Endothelial cell of umbilical vein (primary cell): ENCODE data around the gene GGTA1. TPM values are rescaled to one million over a fixed set of nuclear protein-coding genes. Genes with fewer than 3 reads are reported as not detected.

ENCODE experiments used
- BruUV-seq: library from RNA; stranded (reverse); fragments of 400-500 nt; replicated peaks from 2 replicates; lab custom pipeline; 2021; lab: Mats Ljungman, UMichigan
- CTCF ChIA-PET: fragments of 300-600, 350-600 bp; sonication (Branson Sonifier 250); formaldehyde crosslinking; loops from one replicate; lab custom pipeline; 2021; ENCODE audit warnings: antibody characterized with exemption, inconsistent platforms; lab: Charles Lee
- POLR2A ChIA-PET: fragments of 300-600, 350-600 bp; sonication (Branson Sonifier 250); formaldehyde crosslinking; loops from one replicate; lab custom pipeline; 2021; ENCODE audit warnings: antibody characterized with exemption, inconsistent platforms; lab: Charles Lee
- DNase-seq: peaks from one replicate; pipeline ENCODE4 v3.0.0-alpha.2; 2011; ENCODE audit warnings: low read depth, low spot score
- FAIRE-seq: peaks from 2 replicates; lab custom pipeline; 2011; peaks lifted over from hg19 to GRCh38; lab: Jason Lieb, UNC
- H2AFZ ChIP-seq: 2 replicates; pipeline ENCODE4 v1.6.0; 2012; ENCODE audit warnings: low read depth, low read length, control low read depth, inconsistent platforms
- H3K27ac ChIP-seq: 2 replicates; pipeline ENCODE4 v1.5.1; 2011; ENCODE audit warnings: low read depth, mild to moderate bottlenecking, control low read depth, low read length, moderate library complexity; ENCODE audit not compliant: insufficient read depth
- H3K27me3 ChIP-seq, 2 experiments: 2 replicates each; pipeline versions ENCODE4 v1.6.0 to v1.6.1; 2011; ENCODE audit warnings: low read length in 2 of 2, mixed read lengths in 1 of 2; ENCODE audit not compliant: control insufficient read depth in 2 of 2, insufficient read depth in 2 of 2
- H3K36me3 ChIP-seq, 2 experiments: 2 replicates in 1 of 2; 3 replicates in 1 of 2; pipeline ENCODE4 v1.5.1; 2011; ENCODE audit warnings: low read length in 2 of 2, mild to moderate bottlenecking in 1 of 2, moderate library complexity in 1 of 2; ENCODE audit not compliant: control insufficient read depth in 2 of 2, insufficient read depth in 2 of 2; ENCODE audit errors: extremely low read depth in 1 of 2
- H3K4me1 ChIP-seq: 3 replicates; pipeline ENCODE4 v1.5.1; 2011; ENCODE audit warnings: mild to moderate bottlenecking, low read length; ENCODE audit not compliant: control insufficient read depth, insufficient read depth; ENCODE audit errors: extremely low read depth
- H3K4me2 ChIP-seq: 2 replicates; pipeline ENCODE4 v1.6.1; 2011; ENCODE audit warnings: low read length, control low read depth, mixed read lengths; ENCODE audit not compliant: insufficient read depth
- H3K4me3 ChIP-seq, 3 experiments: fragments of 200-600 bp in 1 of 3; sonication (generic), shearing (Covaris generic) in 1 of 3; replicated peaks in 1 of 3; 2 replicates each; pipeline ENCODE4 v1.5.1; 2011 to 2016; ENCODE audit warnings: control low read depth in 3 of 3, low read length in 3 of 3, mild to moderate bottlenecking in 2 of 3, inconsistent platforms in 1 of 3, low read depth in 1 of 3, moderate library complexity in 1 of 3; ENCODE audit not compliant: insufficient read depth in 1 of 3
- H3K79me2 ChIP-seq: 2 replicates; pipeline ENCODE4 v1.6.0; 2012; ENCODE audit warnings: low read length, inconsistent platforms; ENCODE audit not compliant: control insufficient read depth, insufficient read depth
- H3K9ac ChIP-seq: replicated peaks from 2 replicates; pipeline ENCODE3; 2011; ENCODE audit warnings: low read length, control low read depth; ENCODE audit not compliant: insufficient read depth; ENCODE audit errors: extremely low read depth
- H3K9me1 ChIP-seq: replicated peaks from 3 replicates; pipeline ENCODE4 v1.6.0; 2011; ENCODE audit warnings: mild to moderate bottlenecking, low read length; ENCODE audit not compliant: control insufficient read depth, insufficient read depth; ENCODE audit errors: extremely low read depth
- H3K9me3 ChIP-seq: replicated peaks from 2 replicates; pipeline ENCODE4 v1.5.1; 2012; ENCODE audit warnings: low read length, inconsistent platforms; ENCODE audit not compliant: control insufficient read depth, insufficient read depth
- H4K20me1 ChIP-seq: replicated peaks from 2 replicates; pipeline ENCODE3; 2011; ENCODE audit warnings: mild to moderate bottlenecking, low read length; ENCODE audit not compliant: control insufficient read depth, insufficient read depth; ENCODE audit errors: extremely low read depth
- EZH2 ChIP-seq: IDR thresholded peaks from 2 replicates; pipeline ENCODE4 v1.6.1; 2012; ENCODE audit warnings: borderline replicate concordance, low read depth, mild to moderate bottlenecking, moderate library complexity, low read length, inconsistent platforms; ENCODE audit not compliant: severe bottlenecking
- FOS ChIP-seq: IDR thresholded peaks from 2 replicates; pipeline ENCODE4 v1.6.1; 2011; ENCODE audit warnings: mild to moderate bottlenecking, low read length, moderate library complexity, borderline replicate concordance; ENCODE audit not compliant: insufficient read depth
- GATA2 ChIP-seq: IDR thresholded peaks from 2 replicates; pipeline ENCODE4 v1.7.0; 2011; ENCODE audit warnings: low read depth, mild to moderate bottlenecking, moderate library complexity, mixed read lengths, low read length; ENCODE audit not compliant: insufficient read length, insufficient read depth
- JUN ChIP-seq: IDR thresholded peaks from 2 replicates; pipeline ENCODE4 v1.6.1; 2011; ENCODE audit warnings: borderline replicate concordance, low read depth; ENCODE audit not compliant: insufficient read length, insufficient read depth
- MYC ChIP-seq: IDR thresholded peaks from one replicate; pipeline ENCODE4 v1.6.1; 2011; ENCODE audit warnings: mild to moderate bottlenecking, low read depth, low read length
- POLR2A ChIP-seq: IDR thresholded peaks from 2 replicates; pipeline ENCODE4 v1.6.1; 2012; ENCODE audit warnings: low read depth, mild to moderate bottlenecking, control low read depth, low read length
- POLR2AphosphoS5 ChIP-seq: IDR thresholded peaks from 2 replicates; pipeline ENCODE4 v1.6.1; 2012; ENCODE audit warnings: low read depth, mild to moderate bottlenecking, control low read depth, low read length, moderate library complexity; ENCODE audit not compliant: insufficient read depth
- dilution Hi-C: fragments of 300-500 bp; cut with MboI; formaldehyde crosslinking; loops from one replicate; pipeline ENCODE4 v1.15.0; 2019; ENCODE audit warnings: low sequenced_read_pairs; ENCODE audit not compliant: extremely low pct_ligation_motif_present
- intact Hi-C: fragments of 100-400 bp; cut with micrococcal nuclease; formaldehyde crosslinking; loops from one replicate; pipeline ENCODE4 v1.10.0; 2022
- polyA plus RNA-seq, 4 experiments: library from polyadenylated mRNA; depleted of rRNA in 3 of 4; stranded (reverse) in 3 of 4; unstranded in 1 of 4; fragments of >200 nt; gene quantifications; 2 replicates each; pipeline versions ENCODE4 v1.2.1 to v1.2.3, GENCODE V29; 2011 to 2012; ENCODE audit warnings: missing spikeins in 1 of 4
- total RNA-seq: library from RNA; stranded (reverse); gene quantifications from 2 replicates; pipeline ENCODE4 v1.2.3, GENCODE V29; 2021
- TF ChIP-seq, protein P1 (sequence below): IDR thresholded peaks from 2 replicates; pipeline ENCODE4 v1.6.1; 2011; ENCODE audit not compliant: insufficient read depth, insufficient read length
- TF ChIP-seq, protein P2 (sequence below), 2 donors: IDR thresholded peaks; 1 replicate in 1 of 2; 2 replicates in 1 of 2; pipeline ENCODE4 v1.5.1; 2011; ENCODE audit warnings: low read length in 2 of 2, mild to moderate bottlenecking in 2 of 2, moderate library complexity in 2 of 2, control low read depth in 1 of 2, inconsistent platforms in 1 of 2, low read depth in 1 of 2; ENCODE audit not compliant: insufficient read depth in 1 of 2; ENCODE audit errors: extremely low read depth in 1 of 2

GGTA1 gene
- total and polyA plus RNA-seq, 2 donors (not counting 3 experiments of a cell fraction or from before 2014, with no cell fraction given), result not detected

DNA sequence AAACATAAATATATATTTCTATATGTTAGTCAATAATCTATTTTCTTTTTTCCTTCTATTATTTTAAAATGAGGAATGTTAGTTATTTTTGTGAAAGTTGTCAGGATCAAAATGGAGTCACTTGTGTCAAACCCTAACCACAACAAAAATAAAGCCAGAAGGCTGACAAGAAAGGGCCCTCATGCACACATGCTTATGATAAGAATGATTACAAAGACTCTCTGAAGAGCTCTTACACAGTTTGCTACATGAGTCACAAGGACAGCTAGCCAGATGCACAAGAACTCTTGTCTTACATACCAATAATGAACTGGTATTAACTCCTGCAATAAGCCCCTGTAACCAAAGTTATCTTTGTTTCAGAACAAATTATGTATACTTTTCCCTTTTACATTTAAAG is 64.7 kb downstream of the GGTA1 start:
- Histone ChIP-seq H3K79me2 (no peaks in the 10 kb centered on the region), H3K9me3 (no peaks in the 10 kb centered on the region), H2AFZ (no peak overlapping the region), H3K4me2 (no peak overlapping the region), H3K4me1 (no peaks in the 10 kb centered on the region), H4K20me1 (no peaks in the 10 kb centered on the region), H3K27ac (no peak overlapping the region), H3K36me3 (no peaks in the 10 kb centered on the region), H3K9me1 (no peaks in the 10 kb centered on the region), H3K9ac (no peak overlapping the region), H3K27me3 (peaks cover 9 to 31% of the 10 kb centered on the region in 2 experiments), H3K4me3 (no peak overlapping the region)
- POLR2A ChIA-PET, result no interaction called here
- no peak for FAIRE-seq
- DNase-seq, result no peak
- BruUV-seq, result no TSS peak
- dilution Hi-C loops (no loop called here), intact Hi-C loops (no loop called here)
- TF ChIP-seq, protein P1, sequence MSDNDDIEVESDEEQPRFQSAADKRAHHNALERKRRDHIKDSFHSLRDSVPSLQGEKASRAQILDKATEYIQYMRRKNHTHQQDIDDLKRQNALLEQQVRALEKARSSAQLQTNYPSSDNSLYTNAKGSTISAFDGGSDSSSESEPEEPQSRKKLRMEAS, result no peak
- TF ChIP-seq, protein P2, sequence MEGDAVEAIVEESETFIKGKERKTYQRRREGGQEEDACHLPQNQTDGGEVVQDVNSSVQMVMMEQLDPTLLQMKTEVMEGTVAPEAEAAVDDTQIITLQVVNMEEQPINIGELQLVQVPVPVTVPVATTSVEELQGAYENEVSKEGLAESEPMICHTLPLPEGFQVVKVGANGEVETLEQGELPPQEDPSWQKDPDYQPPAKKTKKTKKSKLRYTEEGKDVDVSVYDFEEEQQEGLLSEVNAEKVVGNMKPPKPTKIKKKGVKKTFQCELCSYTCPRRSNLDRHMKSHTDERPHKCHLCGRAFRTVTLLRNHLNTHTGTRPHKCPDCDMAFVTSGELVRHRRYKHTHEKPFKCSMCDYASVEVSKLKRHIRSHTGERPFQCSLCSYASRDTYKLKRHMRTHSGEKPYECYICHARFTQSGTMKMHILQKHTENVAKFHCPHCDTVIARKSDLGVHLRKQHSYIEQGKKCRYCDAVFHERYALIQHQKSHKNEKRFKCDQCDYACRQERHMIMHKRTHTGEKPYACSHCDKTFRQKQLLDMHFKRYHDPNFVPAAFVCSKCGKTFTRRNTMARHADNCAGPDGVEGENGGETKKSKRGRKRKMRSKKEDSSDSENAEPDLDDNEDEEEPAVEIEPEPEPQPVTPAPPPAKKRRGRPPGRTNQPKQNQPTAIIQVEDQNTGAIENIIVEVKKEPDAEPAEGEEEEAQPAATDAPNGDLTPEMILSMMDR (IDR thresholded peaks at IDR 0.05; ENCODE audit: extremely low read depth in 1 of 2, insufficient read depth in 1 of 2, low read depth in 1 of 2, low read length in 2 of 2), result no peak
- TF ChIP-seq POLR2A (no peak), GATA2 (no peak), FOS (no peak), EZH2 (no peak), JUN (no peak), MYC (no peak), POLR2AphosphoS5 (no peak)
- CTCF ChIA-PET, result no interaction called here
